HG02973 (cell line): ENCODE measurements around the gene CD109.
A peak's percentile ranks its signal among the peaks of the same experiment; 100 is the strongest.
"Not testable (repeated sequence)": the region's sequence is repeated elsewhere in the genome, so short reads cannot be mapped to it uniquely, and the experiment has no call there.

ENCODE experiments used
- ATAC-seq: cut with Tn5 transposase; IDR thresholded peaks from one replicate; pipeline ENCODE4 v1.9.1; 2021; ENCODE audit warnings: moderate library complexity; ENCODE audit not compliant: unreplicated experiment

CD109 gene

GRCh38 chr6:73782911-73783310, 86.9 kb downstream of the CD109 start:
- ATAC-seq = no peak

GRCh38 chr6:73784726-73785505, 88.9 kb downstream of the CD109 start:
- ATAC-seq = no peak

GRCh38 chr6:73790574-73790973, 94.6 kb downstream of the CD109 start:
- ATAC-seq = no peak

GRCh38 chr6:73791336-73791735, 95.3 kb downstream of the CD109 start:
- ATAC-seq = no peak

GRCh38 chr6:73792738-73793137, 96.7 kb downstream of the CD109 start:
- ATAC-seq = no peak

- ATAC-seq = no peak
Observed at GRCh38 chr6:73796881-73797280, 100.9 kb downstream of the CD109 start.

- ATAC-seq = no peak
Observed at GRCh38 chr6:73797861-73798260, 101.9 kb downstream of the CD109 start.

GRCh38 chr6:73798592-73798991, 102.6 kb downstream of the CD109 start:
- peak; percentile 83 for ATAC-seq

- ATAC-seq = no peak
Observed at GRCh38 chr6:73800997-73801396, 105.0 kb downstream of the CD109 start.

GRCh38 chr6:73801652-73802268, 105.8 kb downstream of the CD109 start:
- ATAC-seq = no peak

GRCh38 chr6:73802366-73802765, 106.4 kb downstream of the CD109 start:
- no peak for ATAC-seq

- ATAC-seq = no peak
Observed at GRCh38 chr6:73803562-73804241, 107.7 kb downstream of the CD109 start.

GRCh38 chr6:73805221-73805620, 109.2 kb downstream of the CD109 start:
- ATAC-seq = not testable (repeated sequence)

GRCh38 chr6:73805982-73806381, 110.0 kb downstream of the CD109 start:
- not testable (repeated sequence) for ATAC-seq

- ATAC-seq = no peak
Observed at GRCh38 chr6:73811706-73812105, 115.7 kb downstream of the CD109 start.

GRCh38 chr6:73817253-73817652, 121.2 kb downstream of the CD109 start:
- no peak for ATAC-seq

GRCh38 chr6:73823046-73823735, 127.2 kb downstream of the CD109 start:
- no peak for ATAC-seq

GRCh38 chr6:73823832-73824231, 127.8 kb downstream of the CD109 start:
- ATAC-seq = no peak

GRCh38 chr6:73826571-73826970, 130.6 kb downstream of the CD109 start:
- no peak for ATAC-seq

- ATAC-seq = no peak
Observed at GRCh38 chr6:73830119-73830518, 134.1 kb downstream of the CD109 start.

GRCh38 chr6:73832313-73832712, 136.3 kb downstream of the CD109 start:
- no peak for ATAC-seq
